Measurements from ENCODE around the gene NTRK2. TPM values are rescaled to one million over a fixed set of nuclear protein-coding genes. Genes with fewer than 3 reads are reported as not detected.

Gene NTRK2
- total RNA-seq, 1 experiment from 2014 or later: not detected

GRCh38 chr9:84862810-84863287 lies 193.3 kb downstream of the NTRK2 start:
- Histone ChIP-seq H3K36me3 (replicated peaks; ENCODE audit: control insufficient read depth, insufficient read depth, low read length) (no peaks in the 10 kb centered on the region), H3K27me3 (ENCODE audit: control insufficient read depth, insufficient read depth, low read length) (no peaks in the 10 kb centered on the region), H3K4me3 (ENCODE audit: insufficient read depth, low read depth, low read length) (no peak overlapping the region)
- peak; percentile 41 for DNase-seq

DNA sequence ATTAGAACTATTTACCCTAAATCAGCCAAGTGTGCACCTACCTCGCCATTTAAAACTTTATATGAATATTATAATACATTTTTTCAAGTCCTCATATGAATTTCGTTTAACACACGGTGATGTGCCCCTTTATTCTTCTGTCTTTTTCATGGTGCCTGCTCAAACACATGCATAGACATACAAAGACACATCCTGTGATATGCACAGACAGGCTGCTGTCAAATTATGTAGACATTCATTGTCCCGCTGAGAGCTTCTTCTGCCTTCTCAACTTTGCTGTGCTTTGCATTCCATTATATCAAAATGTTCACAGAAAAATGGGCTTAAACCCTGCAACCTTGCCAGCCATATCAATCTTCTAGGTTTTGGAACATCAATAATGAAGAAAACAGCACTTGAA lies 193.8 kb downstream of the NTRK2 start:
- Histone ChIP-seq H3K27me3 (ENCODE audit: control insufficient read depth, insufficient read depth, low read length) (no peaks in the 10 kb centered on the region), H3K4me3 (ENCODE audit: insufficient read depth, low read depth, low read length) (no peak overlapping the region), H3K36me3 (replicated peaks; ENCODE audit: control insufficient read depth, insufficient read depth, low read length) (no peaks in the 10 kb centered on the region)
- no peak for DNase-seq

- Histone ChIP-seq H3K36me3 (replicated peaks; ENCODE audit: control insufficient read depth, insufficient read depth, low read length) (no peaks in the 10 kb centered on the region), H3K4me3 (ENCODE audit: insufficient read depth, low read depth, low read length) (no peak overlapping the region), H3K27me3 (ENCODE audit: control insufficient read depth, insufficient read depth, low read length) (no peaks in the 10 kb centered on the region)
- no peak for DNase-seq
These were observed 197.1 kb downstream of the NTRK2 start for GRCh38 chr9:84866396-84867175.

- H3K27me3 ChIP-seq (ENCODE audit: control insufficient read depth, insufficient read depth, low read length): no peaks in the 10 kb centered on the region
- no peak overlapping the region for H3K4me3 ChIP-seq (ENCODE audit: insufficient read depth, low read depth, low read length)
- H3K36me3 ChIP-seq (replicated peaks; ENCODE audit: control insufficient read depth, insufficient read depth, low read length): no peaks in the 10 kb centered on the region
- DNase-seq: no peak
These were observed 197.7 kb downstream of the NTRK2 start for GRCh38 chr9:84867186-84867585.

DNA sequence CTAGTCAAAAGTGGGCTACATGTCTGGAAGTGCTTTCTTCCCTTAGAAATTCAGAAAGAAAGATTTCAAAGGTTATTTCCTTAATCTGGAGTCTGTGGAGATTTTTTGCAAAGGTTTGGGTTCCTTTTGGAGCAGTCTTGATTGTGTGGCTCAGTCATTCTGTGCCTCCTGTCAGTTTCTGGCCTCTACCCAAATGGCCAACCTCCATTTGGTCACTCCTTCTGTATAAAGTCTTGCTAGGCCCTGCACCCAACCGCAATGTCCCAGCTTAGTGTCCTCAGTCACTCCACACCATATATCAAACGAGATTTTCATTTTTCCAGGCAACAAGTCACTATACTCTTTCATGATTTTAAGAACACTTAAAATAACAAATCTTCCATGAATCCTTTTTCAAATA lies 199.6 kb downstream of the NTRK2 start:
- H3K27me3 ChIP-seq (ENCODE audit: control insufficient read depth, insufficient read depth, low read length): no peaks in the 10 kb centered on the region
- no peak for DNase-seq
- H3K36me3 ChIP-seq (replicated peaks; ENCODE audit: control insufficient read depth, insufficient read depth, low read length): no peaks in the 10 kb centered on the region
- no peak overlapping the region for H3K4me3 ChIP-seq (ENCODE audit: insufficient read depth, low read depth, low read length)

DNA sequence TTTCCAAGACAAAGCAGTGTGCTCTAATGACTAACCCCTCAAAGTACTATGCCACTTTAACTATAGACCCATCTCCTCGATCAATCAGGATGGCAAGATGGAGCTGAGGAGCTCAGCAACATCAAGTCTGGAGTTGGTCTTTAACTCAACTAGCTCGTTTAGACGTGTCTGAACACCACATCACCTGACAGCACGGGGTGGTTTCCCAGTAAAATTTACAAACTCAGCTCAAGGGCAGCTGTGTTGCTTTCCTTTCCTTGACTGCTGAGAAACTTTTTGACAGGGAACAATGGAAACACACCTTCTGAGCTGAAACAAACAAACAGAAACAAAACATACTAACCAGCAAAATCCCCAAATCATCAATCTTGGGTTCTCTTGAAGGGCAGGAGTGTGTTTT lies 202.5 kb downstream of the NTRK2 start:
- Histone ChIP-seq H3K36me3 (replicated peaks; ENCODE audit: control insufficient read depth, insufficient read depth, low read length) (no peaks in the 10 kb centered on the region), H3K4me3 (ENCODE audit: insufficient read depth, low read depth, low read length) (no peak overlapping the region), H3K27me3 (ENCODE audit: control insufficient read depth, insufficient read depth, low read length) (no peaks in the 10 kb centered on the region)
- no peak for DNase-seq

- Histone ChIP-seq H3K36me3 (replicated peaks; ENCODE audit: control insufficient read depth, insufficient read depth, low read length) (no peaks in the 10 kb centered on the region), H3K4me3 (ENCODE audit: insufficient read depth, low read depth, low read length) (no peak overlapping the region)
- DNase-seq: no peak
These were observed 204.5 kb downstream of the NTRK2 start for GRCh38 chr9:84874022-84874421.

GRCh38 chr9:84874596-84874995 lies 205.1 kb downstream of the NTRK2 start:
- no peaks in the 10 kb centered on the region for H3K27me3 ChIP-seq (ENCODE audit: control insufficient read depth, insufficient read depth, low read length)
- no peak for DNase-seq
- no peaks in the 10 kb centered on the region for H3K36me3 ChIP-seq (replicated peaks; ENCODE audit: control insufficient read depth, insufficient read depth, low read length)
- no peak overlapping the region for H3K4me3 ChIP-seq (ENCODE audit: insufficient read depth, low read depth, low read length)

More at GRCh38 chr9:84874022-84874421, 204.5 kb downstream of the NTRK2 start:
- H3K27me3 ChIP-seq (ENCODE audit: control insufficient read depth, insufficient read depth, low read length): no peaks in the 10 kb centered on the region

GRCh38 chr9:84875193-84875592 lies 205.7 kb downstream of the NTRK2 start:
- Histone ChIP-seq H3K27me3 (ENCODE audit: control insufficient read depth, insufficient read depth, low read length) (no peaks in the 10 kb centered on the region), H3K4me3 (ENCODE audit: insufficient read depth, low read depth, low read length) (no peak overlapping the region), H3K36me3 (replicated peaks; ENCODE audit: control insufficient read depth, insufficient read depth, low read length) (no peaks in the 10 kb centered on the region)
- no peak for DNase-seq

GRCh38 chr9:84879631-84880030 lies 210.1 kb downstream of the NTRK2 start:
- no peaks in the 10 kb centered on the region for H3K36me3 ChIP-seq (replicated peaks; ENCODE audit: control insufficient read depth, insufficient read depth, low read length)
- no peaks in the 10 kb centered on the region for H3K27me3 ChIP-seq (ENCODE audit: control insufficient read depth, insufficient read depth, low read length)
- no peak for DNase-seq
- no peak overlapping the region for H3K4me3 ChIP-seq (ENCODE audit: insufficient read depth, low read depth, low read length)

DNA sequence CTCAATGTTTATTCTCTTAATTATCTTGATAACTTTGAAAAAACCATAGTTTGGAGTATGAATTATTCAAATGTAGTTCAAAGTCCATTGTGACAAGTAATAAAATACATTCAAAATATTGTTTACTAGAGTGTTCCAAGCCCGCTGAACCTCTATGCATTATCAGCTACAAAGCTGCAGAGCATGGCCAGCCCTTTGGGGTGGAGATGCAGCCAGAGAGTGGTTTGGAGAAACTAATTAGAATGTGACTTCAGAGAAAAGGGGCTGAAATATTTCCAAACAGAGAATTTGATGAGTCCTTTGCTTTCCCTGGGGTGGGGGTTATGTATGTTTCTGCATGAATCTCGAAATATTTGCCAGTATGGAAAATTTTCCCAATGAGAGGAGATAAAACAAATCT lies 211.3 kb downstream of the NTRK2 start:
- no peak overlapping the region for H3K4me3 ChIP-seq (ENCODE audit: insufficient read depth, low read depth, low read length)
- H3K27me3 ChIP-seq (ENCODE audit: control insufficient read depth, insufficient read depth, low read length): no peaks in the 10 kb centered on the region
- DNase-seq: no peak
- H3K36me3 ChIP-seq (replicated peaks; ENCODE audit: control insufficient read depth, insufficient read depth, low read length): no peaks in the 10 kb centered on the region

GRCh38 chr9:84886866-84887265 lies 217.3 kb downstream of the NTRK2 start:
- no peaks in the 10 kb centered on the region for H3K27me3 ChIP-seq (ENCODE audit: control insufficient read depth, insufficient read depth, low read length)
- no peak for DNase-seq
- no peak overlapping the region for H3K4me3 ChIP-seq (ENCODE audit: insufficient read depth, low read depth, low read length)
- H3K36me3 ChIP-seq (replicated peaks; ENCODE audit: control insufficient read depth, insufficient read depth, low read length): no peaks in the 10 kb centered on the region

DNA sequence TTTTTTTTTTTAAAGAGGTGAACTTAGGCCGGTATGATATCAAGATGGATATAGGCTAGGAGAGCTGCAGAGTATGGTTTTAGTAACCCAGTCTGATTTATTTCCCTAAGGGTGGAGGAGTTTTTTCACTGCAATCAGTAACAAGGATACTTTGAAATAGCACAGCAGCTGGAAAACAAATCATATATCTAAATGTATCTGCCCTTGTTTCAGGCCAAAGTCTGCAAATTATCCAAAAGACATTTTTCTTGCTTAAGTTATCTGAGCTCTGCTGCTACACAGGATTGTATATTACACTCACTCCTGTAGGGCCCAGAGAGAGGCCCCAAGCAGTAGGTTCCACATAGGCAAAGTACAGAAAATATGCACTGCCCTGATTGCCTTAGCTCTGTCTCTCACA lies 222.4 kb downstream of the NTRK2 start:
- no peaks in the 10 kb centered on the region for H3K36me3 ChIP-seq (replicated peaks; ENCODE audit: control insufficient read depth, insufficient read depth, low read length)
- no peak overlapping the region for H3K4me3 ChIP-seq (ENCODE audit: insufficient read depth, low read depth, low read length)
- no peak for DNase-seq
- no peaks in the 10 kb centered on the region for H3K27me3 ChIP-seq (ENCODE audit: control insufficient read depth, insufficient read depth, low read length)

DNA sequence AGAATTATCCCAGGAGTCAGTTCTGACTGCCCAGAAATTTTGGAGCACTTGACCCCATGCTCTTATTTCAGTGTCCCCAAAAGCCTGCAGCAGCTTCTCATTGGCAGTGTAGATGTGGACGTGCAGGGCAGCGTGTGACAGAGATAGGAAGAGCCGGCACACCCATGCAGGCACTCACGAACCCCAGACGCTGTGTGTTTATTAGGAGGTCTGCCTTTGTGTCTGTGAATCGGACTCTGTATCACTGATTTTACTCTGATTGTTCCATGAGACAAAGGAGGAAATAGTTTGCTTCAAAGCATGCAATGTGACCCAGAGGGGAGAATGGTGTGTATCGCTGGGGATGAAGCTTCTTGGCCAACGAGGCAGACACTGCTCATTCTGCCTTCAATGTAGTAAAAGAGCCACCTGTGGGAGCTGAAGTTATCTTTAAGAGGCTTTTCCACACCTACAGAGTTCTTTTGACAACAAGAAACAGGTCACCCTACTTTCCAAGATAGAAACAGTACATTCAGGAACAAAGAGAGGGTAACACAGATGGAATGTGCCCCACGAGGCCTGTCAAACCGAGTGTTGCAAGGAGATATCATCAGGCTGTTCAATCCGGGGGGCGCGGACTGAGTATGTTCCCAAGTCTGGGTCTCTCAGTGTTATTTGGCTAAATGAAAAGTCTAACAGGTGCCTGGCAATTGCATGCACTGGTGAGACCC lies 224.0 kb downstream of the NTRK2 start:
- Histone ChIP-seq H3K36me3 (replicated peaks; ENCODE audit: control insufficient read depth, insufficient read depth, low read length) (no peaks in the 10 kb centered on the region), H3K27me3 (ENCODE audit: control insufficient read depth, insufficient read depth, low read length) (no peaks in the 10 kb centered on the region), H3K4me3 (ENCODE audit: insufficient read depth, low read depth, low read length) (no peak overlapping the region)
- no peak for DNase-seq

- Histone ChIP-seq H3K27me3 (ENCODE audit: control insufficient read depth, insufficient read depth, low read length) (no peaks in the 10 kb centered on the region), H3K4me3 (ENCODE audit: insufficient read depth, low read depth, low read length) (no peak overlapping the region), H3K36me3 (replicated peaks; ENCODE audit: control insufficient read depth, insufficient read depth, low read length) (no peaks in the 10 kb centered on the region)
- no peak for DNase-seq
These were observed 225.3 kb downstream of the NTRK2 start for GRCh38 chr9:84894859-84895258.
